PC-9 (cell line): ENCODE measurements around the gene KCNJ2. TPM values are rescaled to one million over a fixed set of nuclear protein-coding genes. Genes with fewer than 3 reads are reported as not detected.
A peak's percentile ranks its signal among the peaks of the same experiment; 100 is the strongest.

Experiments used
- BruUV-seq: library from RNA; stranded (reverse); fragments of 400-500 nt; replicated peaks from 2 replicates; lab custom pipeline; 2021; lab: Mats Ljungman, UMichigan
- CTCF ChIA-PET: fragments of 300-600 bp; sonication (Branson Sonifier 250); formaldehyde crosslinking; loops from one replicate; lab custom pipeline; 2022; ENCODE audit warnings: antibody characterized with exemption; lab: Charles Lee
- POLR2A ChIA-PET: fragments of 300-600 bp; sonication (Branson Sonifier 250); formaldehyde crosslinking; loops from one replicate; lab custom pipeline; 2022; ENCODE audit warnings: antibody characterized with exemption; ENCODE audit not compliant: unreplicated experiment; lab: Charles Lee
- DNase-seq, 2 experiments: peaks; one replicate each; pipeline versions ENCODE4 v3.0.0 to v3.0.0-alpha.2; 2015 to 2022; ENCODE audit warnings: mixed read lengths in 1 of 2
- H2AFZ ChIP-seq: fragments of 200-600 bp; sonication (generic); 2 replicates; pipeline ENCODE4 v1.8.1; 2017; ENCODE audit warnings: antibody characterized with exemption
- H3F3A ChIP-seq: fragments of 200-600 bp; sonication (generic); 2 replicates; pipeline ENCODE4 v1.8.1; 2017; ENCODE audit warnings: antibody characterized with exemption, mild to moderate bottlenecking, low read depth; ENCODE audit not compliant: insufficient read depth
- H3K27ac ChIP-seq: fragments of 200-600 bp; sonication (generic); 2 replicates; pipeline ENCODE4 v1.6.1; 2016; ENCODE audit warnings: mixed run types
- H3K27me3 ChIP-seq: fragments of 200-600 bp; sonication (generic); 2 replicates; pipeline ENCODE4 v1.6.1; 2016; ENCODE audit warnings: low read depth, mixed run types; ENCODE audit not compliant: insufficient read depth
- H3K36me3 ChIP-seq: fragments of 200-600 bp; sonication (generic); 2 replicates; pipeline ENCODE4 v1.6.1; 2016; ENCODE audit warnings: low read depth, mixed run types
- H3K4me1 ChIP-seq: fragments of 200-600 bp; sonication (generic); replicated peaks from 2 replicates; pipeline ENCODE4 v1.6.1; 2016; ENCODE audit warnings: mixed run types; ENCODE audit not compliant: insufficient read depth
- H3K4me2 ChIP-seq: fragments of 200-600 bp; sonication (generic); 2 replicates; pipeline ENCODE4 v1.6.1; 2017; ENCODE audit warnings: mixed run types
- H3K4me3 ChIP-seq: fragments of 200-600 bp; sonication (generic); 2 replicates; pipeline ENCODE4 v1.6.1; 2016; ENCODE audit warnings: mixed run types
- H3K79me2 ChIP-seq: fragments of 200-600 bp; sonication (generic); 2 replicates; pipeline ENCODE4 v1.6.1; 2017; ENCODE audit warnings: low read depth, mixed run types
- H3K9me2 ChIP-seq: fragments of 200-600 bp; sonication (generic); 2 replicates; pipeline ENCODE4 v1.8.1; 2017; ENCODE audit warnings: mild to moderate bottlenecking; ENCODE audit not compliant: insufficient read depth
- H3K9me3 ChIP-seq: fragments of 200-600 bp; sonication (generic); 2 replicates; pipeline ENCODE4 v1.8.1; 2016; ENCODE audit warnings: low read depth; ENCODE audit not compliant: insufficient read depth
- H4K20me1 ChIP-seq: fragments of 200-600 bp; sonication (generic); 2 replicates; pipeline ENCODE4 v1.8.1; 2017; ENCODE audit not compliant: insufficient read depth
- CTCF ChIP-seq: fragments of 200-600 bp; sonication (generic); conservative IDR thresholded peaks from 2 replicates; pipeline ENCODE4 v1.6.1; 2017; ENCODE audit warnings: mixed run types, antibody characterized with exemption, mild to moderate bottlenecking, moderate library complexity
- EZH2 ChIP-seq: fragments of 200-600 bp; sonication (generic); IDR thresholded peaks from 2 replicates; pipeline ENCODE4 v1.8.0; 2017; ENCODE audit warnings: antibody characterized with exemption, low read depth
- intact Hi-C: fragments of 100-400 bp; cut with micrococcal nuclease; formaldehyde crosslinking; loops from one replicate; pipeline ENCODE4 v1.10.0; 2022; ENCODE audit not compliant: unreplicated experiment
- total RNA-seq: library from RNA; stranded (reverse); gene quantifications from 2 replicates; pipeline ENCODE4 v1.2.3, GENCODE V29; 2021

KCNJ2 gene
- total RNA-seq, 1 experiment from 2014 or later = not detected

GRCh38 chr17:70138291-70138865 lies 31.0 kb upstream of the KCNJ2 start:
- intact Hi-C loops = no loop called here
- ChIA-PET POLR2A (no interaction called here), CTCF (no interaction called here)
- Histone ChIP-seq H3K4me2 (peak overlapping the region; percentile 75; the same call in 1 of the 2 replicates), H3K27me3 (no peaks in the 10 kb centered on the region), H3K4me1 (peaks cover 5% of the 10 kb centered on the region), H3K4me3 (no peak overlapping the region), H3K9me2 (no peaks in the 10 kb centered on the region), H3K9me3 (0 out of 2 replicates have a peak, but pooled peaks cover 4% of the 10 kb centered on the region), H3K27ac (no peak overlapping the region), H2AFZ (no peak overlapping the region), H3K79me2 (no peaks in the 10 kb centered on the region), H4K20me1 (no peaks in the 10 kb centered on the region), H3F3A (no peaks in the 10 kb centered on the region), H3K36me3 (no peaks in the 10 kb centered on the region)
- TF ChIP-seq EZH2 (no peak), CTCF (no peak)
- BruUV-seq = no TSS peak
- peak in 1 of 2 experiments; percentile 36 for DNase-seq

- H3K36me3 ChIP-seq = no peaks in the 10 kb centered on the region
- no peaks in the 10 kb centered on the region for H3F3A ChIP-seq
- no peak overlapping the region for H3K4me2 ChIP-seq
- ChIA-PET POLR2A (no interaction called here), CTCF (no interaction called here)
- H3K4me1 ChIP-seq = peaks cover 5% of the 10 kb centered on the region
- H3K4me3 ChIP-seq = no peak overlapping the region
- no peaks in the 10 kb centered on the region for H3K27me3 ChIP-seq
- no peak for TF ChIP-seq CTCF
- TF ChIP-seq EZH2 = no peak
- no TSS peak for BruUV-seq
- H3K9me3 ChIP-seq = 0 out of 2 replicates have a peak, but pooled peaks cover 4% of the 10 kb centered on the region
- H4K20me1 ChIP-seq = no peaks in the 10 kb centered on the region
- no peaks in the 10 kb centered on the region for H3K79me2 ChIP-seq
- intact Hi-C loops = no loop called here
- H2AFZ ChIP-seq = no peak overlapping the region
- DNase-seq = no peak
- H3K27ac ChIP-seq = no peak overlapping the region
- H3K9me2 ChIP-seq = no peaks in the 10 kb centered on the region
Observed at GRCh38 chr17:70139449-70139993, 29.8 kb upstream of the KCNJ2 start.

GRCh38 chr17:70144260-70144846 lies 25.0 kb upstream of the KCNJ2 start:
- Histone ChIP-seq H3F3A (no peaks in the 10 kb centered on the region), H3K4me3 (no peak overlapping the region), H3K27me3 (no peaks in the 10 kb centered on the region), H3K79me2 (no peaks in the 10 kb centered on the region), H3K4me1 (no peaks in the 10 kb centered on the region), H4K20me1 (no peaks in the 10 kb centered on the region), H2AFZ (no peak overlapping the region), H3K9me2 (no peaks in the 10 kb centered on the region), H3K27ac (no peak overlapping the region), H3K4me2 (peak overlapping the region; percentile 30; the same call in 1 of the 2 replicates), H3K36me3 (no peaks in the 10 kb centered on the region), H3K9me3 (0 out of 2 replicates have a peak, but pooled peaks cover 4% of the 10 kb centered on the region)
- CTCF ChIA-PET = no interaction called here
- intact Hi-C loops = loop anchor here (1.0 to 2.0 kb wide), 2 partner anchors 538 to 575 kb away; no protein-coding TSS in a partner anchor
- BruUV-seq = no TSS peak
- TF ChIP-seq CTCF (peak; percentile 86), EZH2 (no peak)
- DNase-seq = no peak
- POLR2A ChIA-PET = no interaction called here
